NCI-H1417 (cell line): ENCODE measurements around the gene INS.
A peak's percentile ranks its signal among the peaks of the same experiment; 100 is the strongest.
"Not testable (repeated sequence)": the region's sequence is repeated elsewhere in the genome, so short reads cannot be mapped to it uniquely, and the experiment has no call there.

ENCODE experiments used
- DNase-seq, 3 experiments: peaks; one replicate each; lab custom pipeline; 2025; lab: John Stamatoyannopoulos, UW

The INS gene

DNA sequence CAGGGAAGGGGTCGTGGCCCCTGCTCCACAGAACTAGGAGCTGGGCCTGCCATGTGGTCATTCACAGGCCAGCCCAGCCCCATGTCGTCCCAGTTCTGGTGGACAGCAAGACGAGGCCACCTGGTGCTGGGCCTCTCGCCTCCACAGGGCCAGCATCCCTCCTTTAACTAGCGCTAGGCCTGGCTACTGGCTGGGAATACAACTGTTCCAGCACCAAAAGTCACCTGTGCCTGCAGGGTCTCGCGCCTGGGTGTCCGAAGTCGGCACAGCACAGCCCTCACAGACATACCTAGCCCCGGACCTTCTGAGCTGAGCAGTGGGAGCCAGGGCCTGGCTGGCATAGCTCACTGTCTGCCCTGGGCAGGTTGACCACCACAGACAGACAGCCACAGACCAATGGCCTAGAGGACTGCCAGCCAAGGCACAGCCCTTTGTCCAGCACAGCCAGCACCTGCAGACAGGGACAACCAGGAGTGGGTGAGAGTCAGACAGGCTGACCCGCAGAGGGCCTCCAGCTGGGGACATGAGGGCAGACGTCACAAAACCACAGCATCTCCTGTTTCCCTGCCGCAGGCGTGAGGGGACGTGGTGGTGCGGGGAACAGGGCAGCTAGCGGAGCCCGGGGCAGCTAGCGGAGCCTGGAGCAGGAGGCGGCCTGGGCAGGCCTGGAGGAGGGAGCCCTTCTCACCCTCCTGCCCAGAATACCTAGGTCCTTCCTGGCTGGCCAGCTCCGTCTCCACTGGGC lies 37.8 kb upstream of the INS start:
- DNase-seq = peak in 1 of 3 experiments; percentile 10

DNA sequence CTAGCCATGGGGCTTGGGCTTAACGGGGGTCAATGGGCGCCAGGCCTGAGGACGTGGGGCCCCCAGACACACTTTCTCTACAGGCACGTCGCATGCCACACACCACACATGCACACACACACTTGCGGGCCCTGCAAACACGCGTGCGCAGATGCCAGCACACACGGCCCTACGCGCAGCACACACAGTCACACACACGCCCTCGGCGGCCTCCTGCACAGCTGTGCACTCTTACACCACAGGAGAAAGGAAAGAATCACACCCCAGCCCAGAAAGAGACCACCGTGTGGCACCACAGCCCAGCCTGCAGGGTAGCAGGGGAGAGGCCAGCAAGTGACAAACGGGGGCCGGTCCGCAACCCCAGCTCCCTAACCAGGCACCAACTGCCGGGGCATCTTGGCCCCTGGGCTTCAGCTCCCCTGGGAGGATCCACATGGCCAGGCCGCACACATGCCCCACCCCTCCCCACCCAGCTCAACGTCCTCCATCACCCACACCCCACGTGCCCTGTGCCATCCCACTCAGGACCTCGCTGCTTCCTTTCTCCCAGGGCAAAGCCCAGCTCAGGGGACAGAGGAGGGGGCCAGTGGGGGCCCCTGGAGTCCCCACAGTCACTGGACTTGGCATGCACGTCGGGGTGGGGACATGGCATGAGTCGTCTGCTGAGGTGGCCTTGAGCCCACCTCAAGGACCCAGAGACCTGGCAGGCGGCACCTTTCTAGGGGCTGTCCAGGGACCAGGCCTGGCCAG lies 36.9 kb upstream of the INS start:
- DNase-seq = peak in 1 of 3 experiments; percentile 35

DNA sequence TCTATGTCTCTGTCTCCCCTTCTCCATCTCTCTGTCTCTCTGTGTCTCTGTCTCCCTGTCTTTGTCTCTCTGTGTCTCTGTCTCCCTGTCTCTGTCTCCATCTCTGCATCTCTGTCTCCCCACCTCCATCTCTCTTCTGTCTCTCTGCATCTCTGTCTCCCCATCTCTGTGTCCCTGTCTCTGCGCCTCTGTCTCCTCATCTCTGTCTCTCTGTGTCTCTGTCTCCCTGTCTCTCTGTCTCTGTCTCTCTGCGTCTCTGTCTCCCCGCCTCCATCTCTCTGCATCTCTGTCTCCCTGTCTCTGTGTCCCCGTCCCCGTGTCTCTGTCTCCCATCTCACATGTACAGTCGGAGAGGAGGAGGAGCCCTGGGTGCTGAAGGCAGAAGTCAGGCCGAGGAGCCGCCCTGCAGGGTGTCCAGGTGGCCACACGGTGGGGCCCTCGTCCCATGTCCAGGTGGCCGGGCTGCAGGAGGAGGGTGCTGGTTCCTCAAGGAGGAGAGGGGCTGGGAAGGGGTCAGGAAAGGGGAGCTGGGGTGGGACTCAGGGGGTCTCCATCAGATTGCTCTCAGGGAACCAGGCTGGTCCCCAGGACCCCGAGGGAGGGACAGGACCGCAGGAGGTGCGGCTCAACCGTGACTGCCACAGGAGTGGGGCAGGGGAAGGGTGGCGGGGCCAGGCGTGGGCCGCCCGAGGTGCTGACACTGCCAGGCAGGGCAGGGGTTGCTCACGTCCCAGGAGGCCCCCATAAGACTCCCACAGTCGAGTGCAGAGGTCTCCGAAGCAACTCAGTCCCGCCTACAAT lies 36.2 kb upstream of the INS start:
- DNase-seq = peak in 2 of 3 experiments; percentile 79 to 90

DNA sequence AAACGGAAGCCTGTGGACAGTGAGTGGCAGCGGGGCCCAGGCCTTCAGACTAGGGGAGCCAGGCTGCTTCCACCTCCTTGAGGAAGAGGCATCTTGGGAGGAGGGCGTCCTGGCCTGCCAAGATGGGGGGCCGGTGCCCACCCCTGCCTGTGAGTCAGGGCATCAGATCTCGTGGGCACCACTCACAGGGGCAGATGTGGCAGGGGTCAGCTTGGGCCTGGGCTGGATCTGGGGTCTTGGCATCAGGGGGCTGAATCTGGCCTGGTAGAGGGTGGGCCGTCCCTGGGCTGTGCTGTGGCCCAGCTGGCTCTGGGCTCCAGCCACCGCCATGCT lies 34.7 kb upstream of the INS start:
- DNase-seq = no peak

DNA sequence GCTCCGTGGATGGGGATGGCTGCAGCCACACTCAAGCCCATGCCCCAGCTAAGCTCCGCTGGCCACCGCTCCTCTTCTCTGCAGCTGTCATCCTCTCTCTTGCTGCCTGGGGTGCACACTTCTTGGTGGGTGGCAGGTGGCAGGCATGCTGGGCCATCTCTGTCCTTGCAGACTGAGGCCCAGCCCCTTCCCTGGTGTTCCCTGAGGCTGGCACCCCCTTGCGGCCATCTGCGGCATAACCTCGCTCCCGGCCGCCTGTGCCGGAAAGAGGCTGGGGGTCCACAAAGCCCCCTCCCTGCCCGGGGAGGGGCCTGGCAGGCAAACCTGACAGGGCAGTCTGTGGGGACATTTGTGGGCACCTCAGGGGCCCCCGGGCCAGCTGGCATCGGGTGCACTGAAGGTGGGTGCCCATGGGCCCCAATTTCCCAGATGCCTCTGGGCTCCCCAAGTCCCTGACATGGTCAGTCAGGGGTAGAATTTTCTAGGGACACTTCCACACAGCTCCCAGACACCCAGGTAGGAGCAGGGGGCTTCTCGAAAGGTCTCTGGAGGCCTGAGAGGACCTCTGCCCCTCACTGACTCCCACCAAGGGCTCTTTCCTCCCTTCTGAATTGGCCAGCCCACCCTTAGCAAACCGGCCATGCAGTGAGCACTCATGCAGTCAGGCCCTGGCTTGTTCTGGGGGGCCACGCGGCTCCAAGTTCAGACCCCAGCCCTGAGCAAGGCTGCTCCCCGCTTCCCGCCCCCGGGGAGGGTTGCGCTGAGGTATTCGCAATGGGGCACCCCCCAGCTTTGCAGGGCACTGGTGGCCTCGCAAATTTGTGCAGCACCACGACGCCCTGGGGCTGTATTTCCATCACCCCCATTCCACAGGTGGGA lies 34.1 kb upstream of the INS start:
- DNase-seq = peak in 2 of 3 experiments; percentile 65 to 80

DNA sequence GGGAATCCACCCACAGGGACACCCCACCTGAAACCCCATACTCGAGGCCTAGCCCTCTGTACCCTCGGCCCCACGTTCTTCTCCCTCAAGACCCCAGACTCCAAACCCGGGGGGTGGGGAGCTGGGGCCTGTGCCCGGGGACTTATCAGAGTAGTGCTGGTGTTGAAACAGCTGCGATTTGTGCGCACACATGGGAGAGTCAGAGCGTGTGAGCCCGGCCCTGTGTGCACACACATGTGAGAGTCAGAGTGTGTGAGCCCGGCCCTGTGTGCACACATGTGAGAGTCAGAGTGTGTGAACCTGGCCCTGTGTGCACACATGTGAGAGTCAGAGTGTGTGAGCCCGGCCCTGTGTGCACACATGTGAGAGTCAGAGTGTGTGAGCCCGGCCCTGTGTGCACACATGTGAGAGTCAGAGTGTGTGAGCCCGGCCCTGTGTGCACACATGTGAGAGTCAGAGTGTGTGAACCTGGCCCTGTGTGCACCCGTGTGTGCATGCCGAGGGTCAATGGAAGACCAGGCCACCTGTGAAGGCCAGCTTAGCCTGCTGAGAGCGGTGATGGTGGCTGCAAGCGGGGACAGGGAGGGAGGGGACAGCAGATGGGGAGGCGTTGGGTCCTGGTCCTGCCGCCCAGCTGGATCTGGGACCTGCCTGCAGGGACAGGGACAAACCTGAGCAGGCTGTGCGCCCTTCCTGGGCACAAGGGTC lies 33.0 kb upstream of the INS start:
- DNase-seq = not testable (repeated sequence)

DNA sequence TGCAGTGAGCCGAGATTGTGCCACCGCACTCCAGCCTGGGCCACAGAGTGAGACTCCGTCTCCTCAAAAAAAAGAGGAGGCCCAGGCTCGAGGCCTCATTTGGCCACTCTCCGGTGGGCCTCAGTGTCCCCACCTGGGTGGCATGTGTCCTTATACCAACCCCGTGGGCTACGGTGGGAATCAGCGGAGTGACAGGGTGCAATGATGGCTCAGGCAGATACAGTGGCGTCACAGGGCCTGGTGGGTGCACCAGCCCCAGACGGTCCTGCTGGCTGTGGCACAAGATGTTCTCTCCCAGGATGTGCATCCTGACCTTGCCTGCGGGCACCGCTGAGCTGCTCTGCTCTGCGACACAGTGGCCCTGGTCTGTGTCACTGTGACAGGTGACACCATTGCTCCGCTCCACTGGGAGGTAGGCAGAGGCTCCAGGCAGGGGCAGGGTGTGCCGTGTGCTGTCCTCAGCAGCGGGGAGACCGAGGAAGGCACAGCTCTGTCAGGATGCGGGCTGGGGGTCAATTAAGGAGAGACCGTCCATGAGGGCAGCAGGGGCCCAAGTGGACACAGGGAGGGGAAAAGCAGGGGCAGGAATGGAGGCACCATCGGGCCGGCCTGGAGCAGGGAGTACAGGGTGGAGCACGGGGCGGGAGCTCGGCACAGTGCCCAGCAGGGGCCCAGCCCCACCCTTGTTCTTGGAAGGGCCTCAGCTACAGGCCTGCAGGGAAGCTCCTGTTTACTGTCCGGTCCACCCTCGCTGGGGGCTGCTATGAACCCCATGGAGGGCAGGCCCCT lies 32.3 kb upstream of the INS start:
- DNase-seq = no peak

DNA sequence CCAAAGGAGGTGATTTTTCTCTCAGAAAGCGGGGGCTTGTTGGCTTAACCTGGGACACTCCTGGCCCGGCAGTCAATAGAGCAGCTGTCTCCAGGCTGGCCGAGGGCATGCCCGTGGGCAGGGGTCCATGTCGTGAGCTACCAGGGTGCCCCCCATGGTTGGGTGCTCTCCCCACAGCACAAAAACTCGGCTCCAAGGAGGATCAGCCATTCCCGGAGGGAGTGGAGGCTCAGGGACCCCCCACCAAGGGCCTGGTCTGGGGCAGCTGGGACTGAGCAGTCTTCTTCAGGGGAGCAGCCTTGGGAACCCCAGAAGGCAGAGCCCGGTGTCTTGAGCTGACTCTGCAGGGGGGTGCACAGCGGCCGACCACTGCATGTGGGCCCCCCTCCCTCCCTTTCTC lies 31.4 kb upstream of the INS start:
- DNase-seq = no peak

DNA sequence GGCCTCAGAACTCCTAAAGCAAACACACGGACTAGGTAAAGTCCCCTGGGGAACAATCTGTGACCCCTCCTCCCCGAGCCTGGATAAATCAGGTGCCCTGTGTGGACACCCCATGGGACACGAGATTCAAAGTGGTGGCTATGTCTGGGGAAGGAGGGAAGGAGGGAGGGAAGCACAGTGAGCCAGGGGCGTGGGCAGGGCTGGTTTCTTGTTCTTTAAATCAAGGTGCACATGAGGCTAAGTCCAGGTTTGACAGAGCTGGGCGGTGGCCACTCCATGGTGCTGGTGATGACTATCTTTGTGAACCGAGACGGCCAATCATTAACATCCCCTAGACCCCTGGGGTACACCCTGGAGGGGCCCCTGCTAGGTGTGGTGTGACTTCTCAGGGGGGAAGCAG lies 30.9 kb upstream of the INS start:
- DNase-seq = peak in 1 of 3 experiments; percentile 46

DNA sequence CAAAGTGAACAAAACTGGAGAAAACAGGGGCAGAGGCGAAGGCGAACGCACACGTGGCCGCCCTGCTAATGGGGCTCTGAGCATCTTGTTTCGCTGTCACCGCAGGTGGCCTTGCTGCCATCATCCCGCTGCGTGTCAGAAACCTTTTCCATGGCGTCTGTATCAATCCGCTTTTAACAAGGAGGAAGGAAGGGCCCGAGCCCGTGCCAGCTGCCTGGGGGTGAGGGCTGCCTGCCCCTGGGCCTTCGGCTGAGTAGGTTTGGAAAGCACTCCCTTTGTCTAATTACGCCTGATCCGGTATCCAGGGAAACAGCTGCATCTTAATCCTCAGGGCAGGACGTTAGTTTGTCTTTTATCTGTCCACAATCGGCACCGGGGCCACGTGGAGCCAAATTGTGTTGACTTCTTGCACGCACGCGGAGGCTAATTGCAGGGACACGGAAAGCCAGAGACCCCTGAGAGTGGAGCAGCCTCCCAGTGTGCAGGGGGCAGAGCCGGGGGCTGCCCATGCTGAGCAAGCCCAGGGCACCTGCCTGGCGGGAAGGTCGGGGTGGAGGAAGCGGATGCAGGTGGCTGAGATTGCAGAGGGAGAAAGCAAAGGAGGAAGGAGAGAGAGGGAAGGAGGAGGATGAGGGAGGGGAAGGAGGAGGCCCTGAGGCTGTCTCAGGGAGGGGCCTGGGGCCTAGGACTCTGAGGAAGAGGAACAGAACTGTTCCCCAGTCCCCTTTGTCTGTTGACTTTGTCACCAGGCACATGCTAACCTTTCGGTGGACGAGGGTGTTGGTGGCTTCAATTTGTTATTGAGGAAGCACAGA lies 29.9 kb upstream of the INS start:
- peak in 2 of 3 experiments; percentile 93 to 99 for DNase-seq

DNA sequence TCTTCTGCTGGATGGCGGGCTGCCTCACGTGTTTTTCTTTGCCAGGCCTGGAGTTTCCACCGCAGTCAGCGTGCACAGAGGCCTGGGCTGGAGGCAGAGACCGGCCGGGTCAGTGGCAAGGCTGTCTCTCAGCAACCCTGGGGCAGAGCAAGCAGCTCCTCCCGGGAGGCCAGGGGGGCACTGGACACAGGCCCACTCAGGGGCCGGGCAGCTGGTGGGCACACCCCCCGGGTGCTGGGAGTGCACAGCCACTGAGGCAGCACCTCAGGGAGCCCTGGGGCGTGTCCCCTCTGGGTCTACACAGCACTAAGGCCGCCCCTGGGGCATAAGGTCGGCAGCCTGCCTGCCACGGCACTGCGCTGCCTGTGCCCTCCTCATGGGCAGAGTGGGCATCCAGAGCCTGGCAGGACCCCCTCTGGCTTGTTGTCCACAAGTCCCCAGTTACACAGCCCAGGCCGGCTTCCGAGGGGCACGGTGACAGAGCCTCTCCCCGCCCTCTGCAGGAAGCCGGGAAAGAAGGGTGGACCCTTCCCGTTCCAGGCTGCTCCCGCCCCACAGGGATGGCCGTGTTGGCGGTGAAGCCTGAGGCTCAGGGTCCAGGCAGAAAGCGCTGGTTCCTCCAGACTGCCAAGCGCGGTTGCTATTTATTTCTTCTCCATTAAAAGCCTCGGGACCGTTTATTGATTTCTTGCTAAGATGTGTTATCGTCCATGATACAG lies 29.1 kb upstream of the INS start:
- DNase-seq = peak in 2 of 3 experiments; percentile 72 to 89

DNA sequence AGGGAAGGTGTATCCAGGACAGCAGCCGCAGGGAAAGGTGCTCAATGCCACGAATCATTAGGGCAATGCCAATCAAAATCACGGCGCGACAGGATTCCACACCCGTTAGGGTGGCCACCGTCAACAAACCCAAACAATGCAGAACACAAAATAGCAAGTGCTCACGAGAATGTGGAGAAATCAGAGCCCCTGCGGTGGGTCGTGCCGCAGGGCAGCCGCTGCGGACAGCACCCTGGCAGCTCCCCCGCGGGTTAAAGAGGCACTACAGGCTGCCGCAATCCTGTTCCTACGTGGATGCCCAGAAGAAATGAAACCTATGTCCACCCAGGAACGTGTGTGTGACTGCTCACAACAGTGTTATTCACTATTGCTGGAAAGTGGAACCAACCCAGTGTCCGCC lies 27.7 kb upstream of the INS start:
- DNase-seq = peak in 1 of 3 experiments; percentile 23

DNA sequence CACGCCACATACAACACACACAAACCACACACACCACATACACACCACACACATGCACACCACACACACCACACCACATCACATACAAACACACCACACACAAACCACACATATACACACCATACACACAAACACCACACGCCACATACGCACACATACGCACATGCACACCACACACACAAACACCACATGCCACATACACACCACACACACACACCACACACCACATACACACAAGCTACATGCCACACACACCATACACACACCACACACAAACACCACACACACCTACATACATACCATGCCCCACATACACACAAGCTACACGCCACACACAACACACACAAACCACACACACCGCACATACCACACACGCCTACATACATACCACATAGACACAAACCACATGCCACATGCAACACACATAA lies 26.3 kb upstream of the INS start:
- no peak for DNase-seq

DNA sequence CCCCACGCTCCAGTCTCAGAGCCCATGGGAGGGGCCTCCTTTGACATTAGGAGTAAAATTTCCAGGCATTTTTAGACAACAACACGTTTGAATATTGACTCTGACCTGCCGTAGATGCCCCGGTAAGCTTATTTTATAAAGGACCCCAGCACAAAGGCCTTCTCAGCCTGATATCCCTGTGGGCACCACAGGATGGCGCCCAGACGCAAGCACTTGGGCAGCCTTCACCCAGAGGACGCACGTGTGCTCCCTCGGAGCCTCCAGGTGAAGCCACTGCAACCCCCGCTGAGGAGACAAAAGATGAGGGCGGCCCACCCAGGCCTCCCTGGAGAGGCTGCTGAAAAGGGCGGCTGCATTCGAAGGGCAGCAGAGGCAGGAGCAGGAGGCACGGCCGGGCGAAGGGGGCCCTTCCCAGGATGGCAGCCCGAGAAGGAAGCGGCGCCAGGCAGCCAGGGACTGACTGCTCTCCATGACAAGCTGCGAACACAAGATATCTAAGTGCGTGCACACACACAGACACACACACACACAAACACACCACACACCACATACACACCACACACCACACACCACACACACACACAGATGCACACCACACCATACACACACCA lies 25.8 kb upstream of the INS start:
- peak in 2 of 3 experiments; percentile 82 to 93 for DNase-seq

DNA sequence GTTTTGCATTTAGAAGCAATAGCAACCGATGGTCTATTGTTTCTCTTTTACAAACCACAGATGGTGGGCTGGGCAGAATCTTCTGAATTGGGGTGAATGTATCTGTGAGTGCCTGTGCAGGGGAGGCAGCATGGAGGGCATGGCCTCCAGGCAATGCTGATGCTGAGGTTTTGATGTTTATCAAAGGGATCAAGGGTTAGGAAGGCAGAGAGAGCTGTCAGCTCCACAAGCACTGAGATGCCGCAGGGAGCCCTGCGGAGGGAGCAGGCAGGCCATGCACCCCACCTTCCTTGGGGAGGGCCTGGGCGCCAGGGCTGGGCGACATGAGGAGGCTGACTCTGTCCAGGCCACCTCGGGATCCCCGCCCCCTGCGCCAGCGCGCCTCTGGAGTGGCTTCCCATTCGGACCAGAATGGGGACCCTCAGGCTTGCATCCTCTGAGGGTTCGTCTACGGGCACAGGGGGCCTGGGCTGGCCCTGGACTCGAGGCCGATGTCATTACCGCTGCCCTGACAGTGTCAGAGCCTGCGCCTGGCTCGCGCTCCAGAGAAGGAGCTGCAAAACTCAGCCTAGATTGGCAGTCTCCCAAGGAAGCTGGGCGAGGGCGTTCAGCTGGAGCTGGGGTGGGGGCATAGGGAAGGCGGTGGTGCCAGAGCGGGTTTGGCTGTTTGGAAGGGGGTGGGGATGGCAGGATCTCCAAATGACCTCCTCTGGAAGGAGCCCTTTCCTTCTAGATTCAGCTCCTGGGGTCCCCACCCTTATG lies 24.5 kb upstream of the INS start:
- peak in 1 of 3 experiments; percentile 24 for DNase-seq

DNA sequence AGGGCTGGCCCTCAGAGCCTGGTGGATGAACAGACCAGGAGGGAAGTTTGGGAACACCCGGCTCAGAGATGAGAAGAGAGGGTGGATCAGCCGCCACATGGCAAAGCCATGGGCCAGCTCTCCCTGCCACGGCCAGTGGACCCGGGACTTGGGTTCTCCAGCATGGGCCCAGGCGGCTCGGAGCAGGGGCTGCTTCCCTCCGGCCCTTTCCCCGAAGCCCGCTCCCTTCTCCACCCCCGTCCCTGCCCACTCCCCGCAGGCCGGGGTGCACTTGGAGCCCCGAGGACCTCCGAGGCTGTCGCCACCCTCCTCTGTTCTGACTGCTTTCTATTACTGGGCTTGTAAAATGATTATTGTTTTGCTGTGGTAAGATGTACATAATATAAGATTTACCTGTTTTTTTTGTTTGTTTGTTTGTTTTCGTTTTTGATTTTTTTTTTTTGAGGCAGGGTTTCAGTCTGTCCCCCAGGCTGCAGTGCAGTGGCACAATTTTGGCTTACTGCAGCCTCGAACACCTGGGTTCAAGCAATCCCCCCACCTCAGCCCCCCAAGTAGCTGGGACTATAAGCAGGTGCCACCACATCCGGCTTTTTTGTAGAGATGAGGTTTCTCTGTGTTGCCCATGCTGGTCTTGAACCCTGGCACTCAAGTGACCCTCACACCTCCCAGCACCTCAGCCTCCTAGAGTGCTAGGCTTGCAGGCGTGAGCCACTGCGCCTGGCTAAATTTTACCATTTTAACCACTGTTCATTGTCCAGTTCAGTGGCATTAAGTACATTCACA lies 21.9 kb upstream of the INS start:
- no peak for DNase-seq

DNA sequence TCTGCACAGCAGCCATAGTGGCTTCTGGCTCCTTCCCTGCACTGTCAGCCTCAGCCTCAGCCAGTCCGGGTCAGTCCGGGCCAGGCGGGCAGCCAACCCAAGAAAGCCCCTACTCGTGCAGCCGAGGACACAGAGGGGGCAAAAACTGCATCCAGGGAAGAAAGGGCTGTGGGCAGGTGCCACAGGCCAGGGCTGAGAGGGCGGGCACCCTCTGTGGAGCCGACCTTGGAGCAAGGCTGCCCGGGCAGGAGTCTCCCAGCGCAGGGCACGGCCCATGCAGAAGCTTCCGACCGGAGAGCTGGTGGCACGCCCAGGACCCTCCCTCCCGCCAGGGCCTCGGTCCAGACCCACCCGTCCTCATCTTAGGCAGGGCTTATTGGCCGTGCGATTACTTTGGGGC lies 21.1 kb upstream of the INS start:
- no peak for DNase-seq
